GM18508 (cell line): ENCODE results near the gene TYW1B.
"Not testable (repeated sequence)": the region's sequence is repeated elsewhere in the genome, so short reads cannot be mapped to it uniquely, and the experiment has no call there.

Experiments used
- ATAC-seq: cut with Tn5 transposase; IDR thresholded peaks from one replicate; pipeline ENCODE4 v1.9.1; 2021; ENCODE audit warnings: moderate number of reproducible peaks; ENCODE audit not compliant: insufficient read depth, unreplicated experiment

Gene TYW1B

GRCh38 chr7:72706521-72706920 is 121.5 kb downstream of the TYW1B start:
- no peak for ATAC-seq

DNA sequence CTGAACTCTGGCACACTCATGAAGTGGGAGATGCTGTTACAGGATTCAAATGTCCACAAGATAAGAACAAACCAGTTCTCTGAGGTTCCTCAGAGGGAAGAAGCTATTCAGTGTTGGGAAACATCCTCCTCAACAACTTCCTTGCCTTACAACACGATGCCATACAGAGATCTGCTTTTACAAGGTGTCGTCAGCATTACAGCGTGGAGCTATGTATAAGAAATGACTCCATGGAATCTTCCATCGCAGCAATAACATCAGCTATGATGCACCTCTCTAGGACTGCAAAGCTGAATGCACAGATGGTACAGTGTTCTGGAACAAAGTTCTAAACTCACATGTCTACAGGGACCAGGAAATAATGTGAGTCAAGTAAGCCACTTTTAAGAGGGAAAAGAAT is 122.3 kb downstream of the TYW1B start:
- not testable (repeated sequence) for ATAC-seq

DNA sequence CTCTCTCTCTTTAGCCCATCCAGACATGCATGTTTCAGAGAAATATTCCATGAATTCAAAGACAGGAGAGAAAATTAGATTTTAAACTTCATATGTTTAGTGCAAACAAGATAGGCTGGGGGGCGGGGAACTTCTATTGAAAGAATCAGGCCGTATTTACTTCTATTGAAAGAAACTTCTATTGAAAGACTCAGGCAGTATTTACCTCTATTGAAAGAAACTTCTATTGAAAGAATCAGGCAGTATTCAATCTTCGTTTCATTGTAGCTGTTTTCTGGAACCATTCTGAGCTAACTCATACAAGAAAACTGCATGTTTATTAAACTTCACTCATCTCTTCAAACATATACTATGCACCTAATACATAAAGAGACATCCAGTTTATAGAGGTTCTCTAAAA is 123.1 kb downstream of the TYW1B start:
- ATAC-seq: no peak

DNA sequence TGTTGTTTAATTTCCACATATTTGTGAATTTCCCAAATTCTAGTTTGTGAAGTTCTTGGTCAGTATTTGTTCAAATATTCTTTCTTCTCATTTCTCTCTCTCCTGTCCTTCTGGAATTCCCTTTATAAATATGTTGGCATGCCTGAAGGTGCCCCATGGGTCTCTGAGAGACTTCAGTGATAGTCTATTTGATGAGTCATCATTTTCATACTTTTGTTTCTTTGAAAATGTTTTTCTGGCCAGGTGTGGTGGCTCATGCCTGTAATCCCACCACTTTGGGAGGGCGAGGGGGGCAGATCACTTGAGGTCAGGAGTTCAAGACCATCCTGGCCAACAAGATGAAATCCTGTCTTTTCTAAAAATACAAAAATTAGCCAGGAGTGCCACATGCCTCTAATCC is 127.5 kb downstream of the TYW1B start:
- not testable (repeated sequence) for ATAC-seq

DNA sequence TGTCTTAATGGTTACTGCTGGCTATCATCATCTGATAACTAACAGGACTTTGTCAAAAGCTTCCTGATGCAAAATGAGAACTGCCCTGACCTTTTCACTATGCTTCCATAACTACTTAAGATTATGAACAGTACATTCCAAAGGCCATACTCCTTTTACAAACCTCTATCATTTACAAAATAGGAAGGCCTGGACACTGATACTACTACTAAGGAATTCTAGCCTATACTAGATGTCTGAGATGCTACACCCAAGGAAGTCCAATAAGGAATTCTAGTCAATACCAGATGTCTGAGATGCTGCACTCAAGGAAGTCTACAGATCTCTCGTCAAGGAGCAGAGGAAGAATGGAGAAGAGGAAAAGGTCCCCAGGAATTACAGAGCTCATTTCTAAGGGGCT is 130.9 kb downstream of the TYW1B start:
- ATAC-seq: not testable (repeated sequence)

DNA sequence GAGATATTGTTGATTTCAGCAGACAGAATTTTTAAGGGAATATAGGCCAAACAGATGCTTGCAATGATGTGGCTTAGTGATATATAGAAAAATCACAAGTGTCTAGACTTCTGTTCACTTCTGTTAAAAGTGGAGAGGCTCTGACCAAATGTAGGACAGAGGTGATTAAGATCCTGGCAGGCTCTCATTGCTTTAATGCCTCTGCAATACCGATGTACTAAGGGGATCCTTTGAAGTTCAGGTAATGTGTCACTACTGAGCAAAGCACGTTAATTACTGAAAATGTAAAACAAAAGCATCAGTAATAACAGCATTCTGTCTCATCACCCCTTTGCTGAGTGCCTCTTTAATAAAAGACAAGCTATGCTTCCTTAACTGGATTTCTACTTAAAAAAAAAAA is 131.4 kb downstream of the TYW1B start:
- not testable (repeated sequence) for ATAC-seq

DNA sequence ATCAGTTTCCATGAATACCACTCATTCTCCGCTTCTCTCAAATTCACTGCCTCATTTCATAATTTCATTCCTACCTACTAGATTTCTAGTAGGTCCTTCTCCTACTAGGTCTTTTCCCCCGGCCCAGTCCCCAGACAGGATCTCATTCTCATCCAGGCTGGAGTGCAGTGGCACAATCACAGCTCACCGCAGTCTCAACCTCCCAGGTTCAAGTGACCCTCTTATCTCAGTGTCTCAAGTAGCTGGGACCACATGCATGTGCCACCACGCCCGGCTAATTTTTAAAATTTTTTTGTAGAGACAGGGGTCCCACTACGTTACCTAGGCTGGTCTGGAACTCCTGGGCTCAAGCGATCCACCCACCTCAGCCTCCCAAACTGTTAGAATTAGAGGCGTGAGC is 132.5 kb downstream of the TYW1B start:
- not testable (repeated sequence) for ATAC-seq

- ATAC-seq: not testable (repeated sequence)
Observed at GRCh38 chr7:72691442-72691841, 136.6 kb downstream of the TYW1B start.

GRCh38 chr7:72690177-72690576 is 137.8 kb downstream of the TYW1B start:
- ATAC-seq: not testable (repeated sequence)

GRCh38 chr7:72689344-72689743 is 138.7 kb downstream of the TYW1B start:
- ATAC-seq: not testable (repeated sequence)

GRCh38 chr7:72681211-72681610 is 146.8 kb downstream of the TYW1B start:
- ATAC-seq: not testable (repeated sequence)

DNA sequence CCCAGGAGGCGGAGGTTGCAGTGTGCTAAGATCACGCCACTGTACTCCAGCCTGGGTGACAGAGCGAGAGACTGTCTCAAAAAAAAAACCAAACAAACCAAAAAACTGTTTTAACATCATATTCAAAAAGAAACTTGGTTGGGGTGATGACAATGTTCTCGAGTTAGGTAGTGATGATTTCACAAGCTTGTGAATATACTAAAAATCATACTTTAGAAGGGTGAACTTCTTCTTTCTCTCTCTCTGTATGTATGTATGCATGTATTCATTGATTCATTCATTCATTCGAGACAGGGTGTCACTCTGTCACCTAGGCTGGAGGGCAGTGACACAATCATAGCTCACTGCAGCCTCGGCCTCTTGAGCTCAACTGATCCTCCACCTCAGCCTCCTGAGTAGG is 151.1 kb downstream of the TYW1B start:
- ATAC-seq: not testable (repeated sequence)

- ATAC-seq: not testable (repeated sequence)
Observed at GRCh38 chr7:72676086-72676690, 151.8 kb downstream of the TYW1B start.

DNA sequence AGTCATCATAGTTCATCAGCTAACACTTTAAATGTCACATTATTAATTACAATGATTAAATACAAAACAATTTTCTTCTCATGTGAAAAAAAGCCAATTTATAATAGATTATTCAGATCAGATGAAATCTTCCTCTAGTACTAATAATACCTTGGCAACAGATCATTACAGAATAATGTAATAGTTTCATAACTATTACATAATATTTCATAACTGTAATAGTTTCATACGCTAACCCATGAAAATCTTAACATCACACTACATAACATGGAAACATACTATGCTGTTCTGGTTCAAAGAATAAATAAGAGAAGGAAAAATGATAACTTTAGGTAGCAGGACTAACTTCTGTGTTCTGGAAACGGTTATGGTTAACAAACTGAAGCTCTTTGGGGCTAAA is 152.3 kb downstream of the TYW1B start:
- ATAC-seq: not testable (repeated sequence)

GRCh38 chr7:72674394-72674793 is 153.6 kb downstream of the TYW1B start:
- no peak for ATAC-seq

DNA sequence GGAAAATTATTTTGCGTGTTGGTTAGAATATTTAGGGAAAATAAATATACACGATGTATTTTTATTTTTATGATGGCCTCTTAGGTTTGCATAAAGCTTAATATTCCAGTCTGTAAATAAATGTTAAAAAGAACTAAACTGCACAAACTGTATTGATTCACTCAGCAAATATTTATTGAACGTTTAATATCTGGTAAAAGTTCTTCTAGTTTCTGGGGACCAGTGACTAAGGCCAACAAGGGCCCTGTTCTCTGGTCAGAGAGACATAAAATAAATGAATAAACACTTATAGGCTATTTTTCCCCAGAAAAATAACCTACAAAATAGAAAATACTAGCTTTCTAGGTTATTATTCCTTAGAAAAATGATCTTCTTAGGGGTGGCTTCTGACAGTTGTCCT is 157.2 kb downstream of the TYW1B start:
- ATAC-seq: not testable (repeated sequence)

DNA sequence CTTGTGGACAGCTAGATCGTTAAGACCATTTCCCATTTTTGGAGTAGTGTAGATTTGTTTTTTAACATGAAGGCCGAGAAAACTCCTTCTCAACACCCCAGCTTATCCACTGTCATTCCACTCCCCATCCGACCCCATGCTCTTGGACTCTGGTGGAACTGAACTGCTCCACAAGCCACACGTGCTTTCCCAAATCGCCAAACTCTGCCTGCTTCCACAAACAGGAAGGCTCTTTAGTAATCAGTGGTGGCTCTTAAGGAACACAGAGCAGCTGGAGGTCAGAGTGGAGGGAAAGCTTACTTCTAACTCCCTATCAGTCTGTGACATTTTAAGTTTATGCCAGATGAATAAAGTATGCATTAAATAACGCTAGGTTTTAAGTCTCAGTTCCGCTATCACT is 159.6 kb downstream of the TYW1B start:
- not testable (repeated sequence) for ATAC-seq

GRCh38 chr7:72667049-72667448 is 161.0 kb downstream of the TYW1B start:
- ATAC-seq: not testable (repeated sequence)

DNA sequence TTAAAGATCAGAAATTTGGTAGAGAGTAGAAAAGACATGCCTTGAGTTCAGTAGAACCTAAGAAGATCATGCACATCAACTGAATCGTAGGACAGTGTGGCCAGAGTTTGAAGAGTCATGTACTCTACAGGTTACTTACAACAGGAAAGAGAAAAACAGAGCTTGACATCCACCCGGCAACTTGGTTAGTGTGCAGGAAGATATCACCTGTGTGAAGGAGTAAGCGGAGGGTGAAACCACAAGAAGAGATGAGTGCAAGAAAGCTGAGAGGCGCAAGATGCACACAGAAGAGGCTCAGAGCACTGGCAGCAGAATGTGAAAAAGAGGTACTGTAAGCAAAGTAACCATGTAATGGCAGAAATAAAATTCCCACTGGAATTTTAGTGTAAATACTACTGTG is 179.4 kb downstream of the TYW1B start:
- not testable (repeated sequence) for ATAC-seq

GRCh38 chr7:72643708-72644107 is 184.3 kb downstream of the TYW1B start:
- ATAC-seq: not testable (repeated sequence)

GRCh38 chr7:72641485-72642248 is 186.3 kb downstream of the TYW1B start:
- not testable (repeated sequence) for ATAC-seq

DNA sequence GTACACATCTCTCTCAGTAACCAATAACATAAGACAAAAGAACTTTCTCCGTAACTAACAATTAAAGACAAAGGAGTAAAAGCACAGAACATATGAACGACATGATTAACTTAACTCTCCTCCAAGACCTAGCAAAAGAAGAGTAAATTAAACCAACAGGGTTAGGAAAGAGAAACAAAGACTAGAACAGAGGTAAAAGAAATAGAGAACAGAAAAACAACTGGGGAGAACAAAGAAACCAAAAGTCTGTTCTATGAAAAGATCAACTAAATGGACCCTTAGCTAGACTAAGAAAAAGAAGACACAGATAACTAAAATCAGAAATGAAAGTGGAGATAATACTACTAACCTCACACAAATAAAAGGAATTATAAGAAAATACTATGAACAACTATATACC is 187.3 kb downstream of the TYW1B start:
- not testable (repeated sequence) for ATAC-seq
